Stimulated activated CD8-positive, alpha-beta memory T cell treated with anti-CD3 and anti-CD28 coated beads, Interleukin-15, amount 100 ng/mL, for 4 hours (primary cell): ENCODE results near the gene L3MBTL2.

Experiments
- DNase-seq, 2 donors: peaks; one replicate each; pipeline ENCODE4 v3.0.0-alpha.2; 2020; ENCODE audit warnings: low read depth in 2 of 2

The L3MBTL2 gene

DNA sequence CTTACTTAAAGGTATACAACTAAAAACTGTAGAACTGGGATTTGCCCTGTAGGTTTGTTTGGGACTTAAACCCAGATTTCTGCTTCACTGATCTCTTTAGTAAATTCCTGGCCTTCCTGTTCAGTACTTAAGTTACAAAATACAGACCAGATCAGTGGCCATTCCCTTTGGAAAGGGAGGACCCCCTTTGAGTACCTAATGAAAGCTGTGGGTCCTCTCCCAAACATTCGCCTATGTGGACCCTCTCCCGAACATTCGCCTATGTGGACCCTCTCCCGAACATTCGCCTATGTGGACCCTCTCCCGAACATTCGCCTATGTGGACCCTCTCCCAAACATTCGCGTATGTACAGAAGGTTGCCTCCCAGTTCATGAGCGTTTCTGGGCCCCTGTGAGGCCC is 10.3 kb downstream of the L3MBTL2 start:
- no peak for DNase-seq

DNA sequence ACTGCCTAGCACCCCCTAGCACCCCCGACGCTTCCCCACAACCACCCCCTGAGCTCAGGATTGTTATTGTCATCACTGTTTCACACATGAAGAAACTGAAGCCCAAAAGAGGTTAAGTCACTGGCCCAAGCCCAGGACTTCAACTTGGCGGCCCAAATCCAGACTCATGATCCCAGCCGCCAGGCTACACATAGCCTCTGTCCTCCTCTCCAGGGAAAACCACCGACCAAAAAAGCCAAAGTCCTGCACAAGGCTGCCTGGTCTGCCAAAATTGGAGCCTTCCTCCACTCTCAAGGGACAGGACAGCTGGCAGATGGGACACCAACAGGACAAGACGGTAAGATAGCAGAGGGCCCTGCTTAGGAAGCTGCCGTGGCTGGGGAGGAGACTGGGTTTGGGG is 10.8 kb downstream of the L3MBTL2 start:
- DNase-seq = no peak

DNA sequence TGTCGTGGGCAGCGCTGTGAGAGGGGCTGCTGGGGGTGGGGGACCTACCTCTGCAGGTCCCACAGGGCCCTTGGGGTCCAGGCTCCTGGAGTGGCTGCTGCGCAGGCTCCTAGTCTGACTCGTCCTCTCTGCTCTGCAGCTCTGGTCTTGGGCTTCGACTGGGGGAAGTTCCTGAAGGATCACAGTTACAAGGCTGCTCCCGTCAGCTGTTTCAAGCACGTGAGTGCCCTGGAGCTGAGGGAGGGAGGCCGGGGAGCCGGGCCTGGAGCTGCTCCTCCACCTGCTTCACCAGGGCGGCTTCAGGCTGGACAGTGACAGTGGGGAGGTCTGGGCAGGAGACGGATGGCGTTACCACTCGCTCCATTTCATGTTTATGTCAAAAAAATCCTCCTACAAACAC is 11.9 kb downstream of the L3MBTL2 start:
- DNase-seq = no peak

DNA sequence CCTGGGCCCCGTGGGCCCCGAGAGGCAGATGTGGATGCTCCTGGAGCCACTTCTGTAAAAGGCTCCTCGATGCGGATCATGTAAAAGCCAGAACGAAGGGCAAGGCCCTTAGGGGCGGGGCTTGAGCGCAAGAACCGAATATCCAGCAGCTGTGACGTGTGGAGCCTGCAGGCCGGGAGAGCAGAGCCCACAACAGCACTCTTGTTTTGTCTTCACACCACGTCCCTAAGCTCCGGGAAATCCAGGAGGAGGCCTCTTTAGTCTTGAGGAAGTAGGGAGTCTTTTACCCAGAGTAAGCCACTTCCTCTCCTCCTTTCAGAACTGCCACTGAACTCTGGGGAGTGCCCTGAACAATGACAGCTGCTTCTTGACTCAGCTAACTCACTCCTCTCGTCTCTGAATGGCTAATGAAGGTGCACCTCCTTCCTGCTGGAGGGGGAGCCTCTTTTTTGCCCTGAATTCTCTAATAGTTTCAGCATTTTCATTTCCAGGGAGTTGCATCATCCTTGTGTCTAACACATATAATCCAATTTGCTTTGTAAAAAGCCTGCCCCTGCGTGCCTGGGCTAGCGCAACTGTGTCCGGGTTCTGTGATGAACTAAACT is 12.5 kb downstream of the L3MBTL2 start:
- no peak for DNase-seq

DNA sequence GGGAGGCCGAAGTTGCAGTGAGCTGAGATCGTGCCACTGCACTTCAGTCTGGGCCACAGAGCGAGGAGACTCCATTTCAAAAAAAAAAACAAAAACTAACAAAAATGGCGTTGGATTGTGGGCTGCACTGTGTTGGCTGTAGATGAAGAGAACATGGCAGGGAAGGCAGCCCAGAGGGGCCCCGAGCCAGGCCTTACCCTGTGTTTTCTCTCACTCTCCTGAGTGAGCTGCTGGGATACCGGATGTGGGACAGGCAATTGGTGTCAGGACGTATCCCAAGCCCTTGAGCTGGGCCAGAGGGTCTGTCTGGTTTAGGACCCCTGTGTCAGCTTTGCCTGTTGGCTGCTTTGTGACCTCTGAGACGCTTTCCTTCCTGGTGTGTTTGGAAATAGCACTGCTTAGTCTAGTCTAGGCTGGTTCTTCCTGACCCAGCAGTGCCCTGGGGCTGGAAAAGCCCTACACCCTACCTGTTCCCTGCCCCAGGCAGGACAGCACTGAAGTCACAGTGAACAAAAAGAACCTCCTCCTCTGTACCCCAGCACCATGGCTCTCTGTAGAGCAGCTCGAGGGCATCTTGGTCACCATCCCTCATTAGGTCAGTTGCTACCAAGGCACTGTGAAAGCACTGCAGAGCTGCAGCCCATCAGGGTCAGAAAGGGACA is 17.9 kb downstream of the L3MBTL2 start:
- DNase-seq = no peak

DNA sequence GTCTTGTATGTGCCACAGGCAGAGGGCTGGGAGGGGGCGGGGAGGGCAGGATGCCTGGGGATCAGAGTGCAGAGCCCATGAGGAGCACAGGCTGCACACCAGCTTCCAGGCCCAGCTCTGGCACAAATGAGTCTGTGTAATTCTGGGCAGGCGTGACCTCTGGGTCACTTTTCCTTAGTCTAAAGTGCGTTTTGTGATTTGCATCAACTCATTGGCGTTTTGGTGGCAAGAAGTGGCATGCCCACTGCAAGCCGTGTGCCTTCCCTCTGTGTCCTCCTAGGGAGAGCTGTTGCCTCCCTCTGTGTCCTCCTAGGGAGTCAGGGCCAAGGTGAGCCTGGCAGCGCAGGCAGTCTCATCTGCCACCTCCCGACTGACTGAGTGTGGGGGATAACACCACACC is 18.4 kb downstream of the L3MBTL2 start:
- DNase-seq = no peak

DNA sequence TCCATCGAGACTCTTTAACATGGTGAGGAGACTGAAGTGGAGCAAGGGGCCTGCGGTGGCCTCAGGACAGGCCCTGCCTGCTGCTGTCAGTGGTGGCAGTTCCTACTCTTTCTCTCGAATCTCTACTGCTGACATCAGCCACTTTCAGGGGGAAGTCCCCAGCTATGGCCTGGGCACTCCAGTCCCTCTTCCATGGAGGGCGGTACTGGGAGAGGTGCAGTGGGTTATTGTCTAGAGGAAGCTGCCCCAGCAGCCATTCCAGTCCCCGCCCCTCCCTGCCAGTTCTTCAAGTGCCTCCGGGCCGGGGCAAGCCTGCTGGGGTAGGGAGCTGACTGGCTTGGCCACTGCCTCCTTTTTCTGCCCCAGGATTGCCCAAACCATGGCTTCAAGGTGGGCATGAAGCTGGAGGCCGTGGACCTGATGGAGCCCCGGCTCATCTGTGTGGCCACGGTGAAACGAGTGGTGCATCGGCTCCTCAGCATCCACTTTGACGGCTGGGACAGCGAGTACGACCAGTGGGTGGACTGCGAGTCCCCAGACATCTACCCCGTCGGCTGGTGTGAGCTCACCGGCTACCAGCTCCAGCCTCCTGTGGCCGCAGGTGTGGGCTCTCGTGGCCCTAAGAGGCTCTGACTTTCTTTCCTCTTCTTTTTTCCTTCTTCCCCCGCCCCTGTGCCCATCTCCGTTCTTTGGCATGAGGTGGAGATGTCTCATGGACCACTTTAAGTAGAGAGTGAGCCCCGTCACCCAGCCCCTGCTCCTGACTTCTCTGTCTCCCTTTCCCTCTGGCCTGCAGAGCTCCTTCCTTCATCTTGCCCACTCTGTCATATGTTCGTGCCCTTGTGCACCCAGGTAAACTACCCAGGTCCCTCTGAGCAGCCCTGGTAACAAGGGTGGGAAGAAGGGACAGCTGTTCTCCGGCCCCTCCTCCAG is 21.9 kb downstream of the L3MBTL2 start:
- no peak for DNase-seq

DNA sequence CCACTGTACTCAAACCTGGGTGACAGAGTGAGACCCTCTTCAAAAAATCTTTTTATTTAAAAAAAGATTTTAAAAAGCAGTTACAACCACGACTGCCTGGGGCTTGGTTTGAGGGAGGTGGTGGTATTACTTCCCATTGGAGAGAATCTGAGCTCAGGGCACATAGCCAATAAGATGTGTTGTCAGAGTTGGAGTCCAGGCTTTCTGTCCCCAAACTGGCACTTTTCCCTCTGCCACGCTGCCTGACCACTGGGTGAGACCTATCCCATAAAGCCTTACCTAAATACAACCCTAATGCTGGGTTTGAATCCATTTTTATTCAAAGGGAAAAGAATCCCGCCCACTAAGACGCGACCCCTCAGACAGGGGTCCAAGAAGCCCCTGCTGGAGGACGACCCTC is 24.1 kb downstream of the L3MBTL2 start:
- no peak for DNase-seq

DNA sequence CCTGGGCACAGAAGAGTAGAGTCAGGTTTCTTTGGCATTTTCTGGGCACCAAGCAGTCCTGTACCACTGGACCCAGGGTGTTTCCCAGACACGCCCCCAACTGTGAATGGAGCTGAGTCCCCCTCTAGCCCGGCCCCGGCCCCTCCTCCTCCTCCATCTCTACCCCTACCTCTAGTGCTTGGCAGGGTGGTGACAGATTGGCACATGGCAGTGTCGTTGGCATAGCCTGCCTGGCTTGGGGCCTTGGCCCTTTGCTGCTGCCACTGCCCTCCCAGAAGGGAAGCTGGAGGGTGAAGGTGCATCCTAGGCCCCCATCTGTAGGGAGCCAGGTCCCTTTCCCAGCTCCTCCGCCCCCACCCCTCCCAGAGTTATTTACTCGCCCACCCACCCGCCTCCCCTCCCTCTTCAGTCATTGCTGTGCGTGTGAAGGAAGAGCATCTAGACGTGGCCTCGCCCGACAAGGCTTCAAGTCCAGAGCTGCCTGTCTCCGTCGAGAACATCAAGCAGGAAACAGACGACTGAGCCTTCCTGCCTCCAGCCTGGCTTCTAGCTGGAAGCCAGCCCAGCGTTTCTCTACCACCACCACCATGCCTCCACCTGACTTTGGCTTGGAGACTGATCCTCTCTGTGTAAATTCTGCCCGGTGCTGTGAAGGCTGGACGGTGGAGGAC is 24.8 kb downstream of the L3MBTL2 start:
- no peak for DNase-seq

DNA sequence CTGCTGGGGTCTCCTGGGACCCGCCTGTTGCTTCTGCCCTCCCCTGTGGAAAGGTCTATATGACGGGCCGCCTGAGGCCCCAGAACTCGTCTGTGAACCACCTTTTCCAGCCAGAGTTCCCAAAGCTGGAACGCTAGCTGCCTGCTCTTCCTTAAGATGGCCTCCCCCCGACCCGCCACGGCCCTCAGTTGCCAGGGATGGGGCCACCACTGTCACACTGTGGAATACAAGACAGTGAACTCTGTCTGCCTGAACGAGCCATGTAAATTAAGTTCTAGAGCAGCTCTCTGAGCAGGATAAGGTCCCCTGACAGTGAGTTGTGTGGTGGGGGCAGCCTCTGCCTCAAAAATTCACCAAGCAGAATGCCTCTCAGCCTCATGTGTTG is 25.3 kb downstream of the L3MBTL2 start:
- DNase-seq = no peak

DNA sequence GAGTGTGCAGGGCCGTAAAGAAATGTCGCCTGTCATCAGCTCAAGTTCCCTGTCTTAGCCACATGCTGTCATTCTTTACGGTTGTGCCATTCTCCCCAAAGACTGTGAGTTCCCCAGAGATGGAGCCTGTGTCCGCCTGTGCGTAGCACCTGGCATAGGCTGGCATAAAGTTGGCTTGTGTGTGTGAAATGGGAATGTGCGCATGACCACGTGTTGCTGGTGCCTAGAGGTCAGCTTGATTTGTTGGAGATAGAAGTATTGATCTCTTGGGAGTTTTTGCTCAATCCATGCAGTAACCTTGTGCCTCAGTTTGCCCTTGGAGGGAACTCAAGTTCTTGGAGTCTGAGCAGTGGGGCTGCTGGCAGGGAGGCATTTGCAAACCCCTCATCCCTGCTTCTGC is 26.3 kb downstream of the L3MBTL2 start:
- no peak for DNase-seq

DNA sequence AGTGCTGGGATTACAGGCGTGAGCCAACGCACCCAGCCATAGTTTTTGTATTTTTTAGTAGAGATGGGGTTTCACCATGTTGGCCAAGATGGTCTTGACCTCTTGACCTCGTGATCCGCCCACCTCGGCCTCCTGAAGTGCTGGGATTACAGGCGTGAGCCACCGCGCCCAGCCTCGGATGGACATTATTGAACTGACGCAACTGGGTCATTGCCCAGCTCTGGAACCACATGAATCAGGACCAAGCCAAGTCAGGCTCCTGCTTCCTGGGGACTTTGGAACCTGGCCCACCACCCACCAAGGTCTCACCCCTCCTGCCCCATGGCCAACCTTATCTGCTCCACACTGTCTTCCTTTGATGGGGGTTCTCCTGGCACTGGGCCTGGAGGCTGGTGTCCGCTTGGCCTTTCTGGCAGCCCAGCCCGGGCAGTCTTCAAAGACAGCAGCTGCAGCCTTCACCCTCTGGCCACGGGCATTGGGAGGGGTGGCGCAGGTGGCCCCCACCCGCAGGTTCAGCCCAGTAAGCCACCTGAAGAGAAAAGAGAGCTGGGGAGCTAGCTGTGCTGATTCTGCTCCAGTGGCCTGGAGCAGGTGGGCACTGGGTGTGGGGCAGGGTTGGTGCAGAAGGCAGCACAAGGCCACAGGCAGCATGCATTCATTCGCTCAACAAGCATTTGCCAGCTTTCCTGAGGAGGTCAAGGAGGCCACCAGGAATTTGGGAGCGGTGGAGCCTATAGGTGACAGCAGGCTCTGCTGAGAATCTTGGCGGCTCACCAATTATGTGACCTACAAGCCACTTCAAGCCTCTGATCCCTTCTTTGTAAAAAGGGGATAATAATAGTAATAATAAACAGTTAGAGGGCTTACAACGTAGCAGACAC is 29.9 kb downstream of the L3MBTL2 start:
- no peak for DNase-seq

DNA sequence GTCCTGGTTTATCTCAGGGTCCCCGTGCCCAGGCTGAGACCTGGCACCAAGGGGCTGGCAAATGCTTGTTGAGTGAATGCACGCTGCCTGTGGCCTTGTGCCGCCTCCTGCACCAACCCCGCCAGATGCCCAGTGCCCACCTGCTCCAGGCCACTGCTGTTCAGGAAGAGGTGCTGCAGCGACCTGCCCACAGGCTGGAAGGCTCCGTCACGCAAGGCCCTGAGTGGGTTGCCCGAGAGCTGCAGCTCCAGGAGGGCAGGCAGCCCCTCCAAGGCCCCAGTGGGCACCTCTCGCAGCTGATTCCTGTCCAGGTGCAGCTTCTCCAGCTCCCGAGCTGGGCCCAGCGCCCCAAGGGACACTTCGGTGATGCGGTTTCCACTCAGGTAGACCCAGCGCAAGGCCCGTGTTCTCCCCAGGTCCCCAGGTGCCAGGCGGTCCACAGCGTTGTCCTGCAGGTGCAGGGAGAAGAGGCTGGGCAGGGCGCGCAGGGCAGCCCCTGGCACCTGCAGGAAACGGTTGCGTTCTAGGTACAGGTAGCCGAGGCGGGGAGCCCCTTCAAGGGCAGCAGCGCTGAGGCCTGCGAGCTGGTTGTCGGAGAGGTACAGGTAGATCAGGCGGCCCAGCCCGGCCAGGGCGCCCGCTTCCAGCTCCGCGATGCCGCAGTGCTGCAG is 32.1 kb downstream of the L3MBTL2 start:
- no peak for DNase-seq

DNA sequence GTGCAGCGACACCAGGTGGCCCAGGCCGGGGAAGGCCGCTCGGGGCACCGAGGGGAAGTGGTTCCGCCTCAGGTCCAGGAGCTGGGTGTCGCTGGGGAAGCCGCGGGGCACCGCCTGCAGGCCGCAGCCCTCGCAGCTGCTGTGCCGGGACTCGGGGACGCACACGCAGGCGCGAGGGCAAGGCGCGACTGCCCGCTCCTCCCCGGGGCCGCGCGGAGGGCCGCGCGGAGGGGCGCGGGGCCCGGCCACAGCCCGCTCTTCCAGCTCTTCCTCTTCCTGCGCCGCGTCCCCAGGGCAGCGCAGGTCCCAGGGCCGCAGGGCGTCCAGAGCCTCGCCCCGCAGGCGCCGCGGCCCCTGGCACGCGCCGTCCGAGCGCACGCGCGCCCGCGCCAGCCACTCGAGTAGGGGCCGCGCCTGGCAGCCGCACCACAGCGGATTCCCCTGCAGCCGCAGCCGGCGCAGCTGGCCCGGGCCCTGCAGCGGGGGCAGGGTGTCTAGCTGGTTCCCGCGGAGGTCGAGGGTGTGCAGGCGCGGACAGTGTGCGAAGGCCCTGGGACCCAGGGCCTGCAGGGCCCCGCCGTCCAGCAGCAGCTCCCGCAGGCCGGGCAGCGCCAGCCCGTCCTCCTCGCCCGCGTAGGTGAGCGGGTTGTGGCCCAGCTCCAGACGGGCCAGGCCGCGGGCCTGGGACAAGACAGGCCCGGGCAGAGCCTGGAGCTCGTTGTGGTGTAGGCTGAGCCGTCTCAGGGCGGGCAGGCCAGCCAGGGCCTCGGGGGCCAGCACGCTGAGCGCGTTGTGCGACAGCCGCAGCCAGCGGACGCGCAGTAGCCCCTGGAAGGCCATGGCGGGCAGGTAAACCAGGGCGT is 32.8 kb downstream of the L3MBTL2 start:
- peak; percentile 41 to 50 for DNase-seq

DNA sequence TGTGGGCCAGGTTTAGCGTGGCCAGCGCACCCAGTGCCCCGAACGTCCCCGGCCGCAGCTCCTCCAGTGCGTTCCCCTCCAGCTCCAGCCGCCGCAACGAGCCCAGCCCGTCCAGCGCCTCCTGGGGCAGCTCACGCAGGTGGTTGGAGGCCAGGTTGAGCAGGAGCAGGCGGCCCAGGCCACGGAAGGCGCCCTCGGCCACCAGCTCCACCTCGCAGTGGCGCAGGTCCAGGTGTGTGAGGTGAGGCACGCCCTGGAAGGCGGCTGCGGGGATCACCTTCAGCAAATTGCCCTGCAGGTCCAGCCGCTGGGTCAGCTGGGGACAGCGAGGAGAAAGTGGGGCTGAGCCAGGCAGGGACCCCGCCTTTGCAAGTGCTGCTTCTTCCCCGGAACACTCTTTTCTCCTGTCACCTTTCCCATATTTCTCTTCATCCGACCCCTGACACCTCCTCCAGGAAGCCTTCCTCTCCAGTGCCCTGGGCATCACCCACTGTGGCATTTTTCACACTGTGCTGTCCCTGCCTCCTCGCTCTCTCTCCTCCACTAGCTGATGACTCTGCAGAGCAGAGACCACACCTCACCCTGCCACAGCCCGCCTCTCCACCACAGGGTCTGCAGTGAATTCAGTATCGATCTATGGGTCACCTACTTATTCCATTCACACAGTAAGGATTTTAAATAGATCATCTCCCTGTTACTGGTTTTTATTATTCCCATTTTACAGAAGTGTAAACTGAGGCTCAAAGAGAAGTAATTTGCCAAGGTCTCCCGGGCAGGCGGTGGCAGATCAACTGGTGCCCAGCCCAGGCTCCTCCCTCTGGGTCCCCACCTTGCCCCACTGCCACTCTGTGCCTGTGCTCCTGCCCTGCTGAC is 33.7 kb downstream of the L3MBTL2 start:
- no peak for DNase-seq

DNA sequence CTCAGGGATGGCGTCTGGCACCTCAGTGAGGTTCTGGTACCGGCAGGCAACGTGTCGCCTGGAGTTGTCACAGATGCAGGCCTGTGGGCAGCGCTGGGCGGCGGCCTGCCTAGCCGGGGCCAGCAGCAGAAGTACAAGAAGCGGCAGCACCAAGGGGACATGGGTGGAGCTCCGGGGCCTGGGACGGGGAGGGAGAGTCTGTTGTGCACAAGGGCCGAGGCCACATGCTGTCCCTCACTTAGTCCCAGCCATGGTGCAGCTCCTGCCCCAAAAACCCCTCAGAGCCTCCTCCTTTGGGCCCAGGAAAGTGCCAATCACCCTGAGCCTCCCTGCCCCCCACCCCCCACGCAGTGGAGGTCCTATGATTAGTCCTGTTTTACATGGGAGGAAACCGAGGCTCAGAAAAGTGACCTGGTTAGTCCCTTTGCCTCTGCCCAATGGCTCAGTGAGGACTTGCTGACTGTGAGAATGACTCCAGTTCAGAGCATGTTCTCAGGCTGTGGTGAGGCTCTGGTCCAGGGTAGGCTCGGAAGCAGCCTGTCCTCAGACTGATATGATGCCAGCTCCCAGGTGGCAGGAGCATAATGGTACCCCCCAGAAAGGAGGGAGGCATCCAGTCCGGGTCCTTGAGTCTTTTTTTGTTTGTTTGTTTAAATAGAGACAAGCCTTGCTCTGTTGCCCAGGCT is 34.5 kb downstream of the L3MBTL2 start:
- DNase-seq = no peak

DNA sequence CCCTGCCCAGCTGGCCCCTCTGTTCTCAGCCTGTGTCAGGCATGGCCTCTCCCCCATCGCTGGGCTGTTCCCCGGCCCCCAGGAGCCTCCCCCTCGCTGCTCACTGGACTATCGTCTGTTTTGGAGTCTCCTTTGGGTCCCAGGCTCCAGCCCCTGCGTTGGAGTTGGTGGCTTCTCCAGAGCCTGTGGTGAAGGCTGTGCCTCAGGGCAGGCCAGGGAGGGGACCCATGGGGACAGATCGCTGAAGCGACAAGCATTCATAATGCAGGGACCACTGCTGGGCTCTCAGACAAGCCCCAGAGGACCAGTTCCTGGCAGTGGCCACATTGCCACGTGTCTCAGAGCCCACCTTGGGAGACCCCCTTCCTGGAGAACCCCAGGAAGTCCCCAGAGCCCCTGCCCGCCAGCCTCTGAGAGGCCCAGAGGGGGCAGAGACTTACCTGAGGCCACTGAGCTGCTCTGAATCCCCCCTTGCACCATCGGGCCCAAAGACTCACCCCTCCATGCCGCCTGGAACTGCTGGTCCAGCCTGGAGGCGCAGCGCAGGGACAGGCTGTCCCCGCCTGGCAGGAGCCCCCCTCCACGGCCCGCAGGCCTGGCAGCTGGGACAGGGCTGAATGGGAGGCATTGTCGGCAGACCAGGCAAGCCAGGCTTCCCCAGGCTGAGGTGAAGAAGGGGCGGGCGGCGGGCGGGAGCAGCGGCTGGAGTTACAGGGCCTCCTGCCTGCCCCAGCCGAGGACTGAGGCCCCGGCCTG is 35.4 kb downstream of the L3MBTL2 start, which contains the start of gene CHADL:
CHADL (minus strand) TSS at position 555 of the 756 bp plus-strand sequence; CDS start at position 505, 50 bp downstream.
- no peak for DNase-seq
